ENCODE measurements around the gene SPTLC1.
"Not testable (repeated sequence)": the region's sequence is repeated elsewhere in the genome, so short reads cannot be mapped to it uniquely, and the experiment has no call there.

The SPTLC1 gene

DNA sequence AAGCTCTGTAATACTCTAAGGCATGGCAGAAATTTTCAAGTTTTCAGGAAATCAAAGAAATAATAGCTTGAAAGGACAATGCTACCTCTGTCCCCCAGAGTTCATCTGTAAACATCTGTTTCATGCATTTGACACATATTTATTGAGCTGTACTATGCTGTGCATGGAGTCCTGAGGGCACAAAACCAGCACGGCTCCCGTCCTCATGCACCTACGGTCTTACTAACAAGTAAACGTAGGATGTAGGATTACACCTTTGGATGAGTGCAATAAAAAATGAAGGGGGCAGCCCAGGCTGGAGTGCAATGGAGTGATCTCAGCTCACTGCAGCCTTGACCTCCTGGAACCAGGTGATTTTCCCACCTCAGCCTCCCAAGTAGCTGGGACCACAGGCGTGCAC, 81.9 kb downstream of the SPTLC1 start:
- no peak for DNase-seq

DNA sequence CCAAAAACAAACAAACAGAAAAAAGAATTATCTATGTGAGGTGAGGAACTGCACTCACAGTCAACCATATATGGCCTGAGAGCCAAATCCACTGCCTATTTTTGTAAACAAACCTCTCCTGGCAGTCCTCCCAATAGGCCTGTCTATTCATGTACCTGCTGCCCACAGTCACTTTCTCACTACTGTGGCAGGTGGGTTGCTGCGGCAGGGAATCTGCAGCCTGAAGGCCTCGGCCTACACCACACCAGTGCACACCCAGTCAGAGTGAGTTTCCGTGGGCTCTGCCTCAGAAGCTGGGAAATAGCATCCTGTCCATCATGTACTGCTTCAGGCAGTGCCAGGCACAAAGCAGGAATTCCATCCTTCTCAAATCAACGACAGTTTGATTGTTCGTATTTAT, 82.3 kb downstream of the SPTLC1 start:
- no peak for DNase-seq

DNA sequence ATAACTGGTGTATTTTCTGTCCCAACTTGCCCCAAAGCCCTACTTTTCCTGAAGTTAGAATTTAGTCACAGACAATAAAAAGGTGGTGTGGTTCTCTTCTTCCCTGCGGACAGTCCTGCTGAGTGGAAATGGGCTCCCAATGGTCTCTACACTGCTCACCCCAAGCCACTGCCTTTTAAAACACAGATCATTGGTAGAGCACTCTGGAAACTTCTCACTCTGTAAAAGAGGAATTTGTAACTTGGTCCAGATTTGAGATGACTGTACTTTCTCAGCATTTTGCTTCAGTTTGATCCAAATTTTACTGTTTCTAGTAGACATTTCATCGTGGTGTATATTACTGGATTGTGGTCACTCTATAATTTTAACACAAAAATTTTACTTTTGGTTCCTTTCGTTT, 84.8 kb downstream of the SPTLC1 start:
- DNase-seq, result no peak

DNA sequence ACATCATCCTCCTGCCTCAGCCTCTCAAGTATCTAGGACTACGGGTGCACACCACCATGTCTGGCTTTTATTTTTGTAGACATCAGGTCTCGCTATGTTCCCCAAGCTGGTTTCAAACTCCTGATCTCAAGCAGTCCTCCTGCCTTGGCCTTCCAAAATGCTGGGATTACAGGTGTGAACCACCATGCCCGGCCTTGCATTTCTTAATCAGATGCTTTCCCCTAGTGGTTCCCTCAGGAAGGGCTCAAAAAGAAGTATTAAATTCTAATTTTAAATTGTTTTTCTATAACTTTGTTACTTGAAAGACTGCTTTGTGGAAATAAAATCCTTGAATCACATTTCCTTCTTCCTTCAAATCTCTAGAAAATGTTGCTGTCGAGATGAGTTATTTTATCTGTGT, 85.7 kb downstream of the SPTLC1 start:
- no peak for DNase-seq

DNA sequence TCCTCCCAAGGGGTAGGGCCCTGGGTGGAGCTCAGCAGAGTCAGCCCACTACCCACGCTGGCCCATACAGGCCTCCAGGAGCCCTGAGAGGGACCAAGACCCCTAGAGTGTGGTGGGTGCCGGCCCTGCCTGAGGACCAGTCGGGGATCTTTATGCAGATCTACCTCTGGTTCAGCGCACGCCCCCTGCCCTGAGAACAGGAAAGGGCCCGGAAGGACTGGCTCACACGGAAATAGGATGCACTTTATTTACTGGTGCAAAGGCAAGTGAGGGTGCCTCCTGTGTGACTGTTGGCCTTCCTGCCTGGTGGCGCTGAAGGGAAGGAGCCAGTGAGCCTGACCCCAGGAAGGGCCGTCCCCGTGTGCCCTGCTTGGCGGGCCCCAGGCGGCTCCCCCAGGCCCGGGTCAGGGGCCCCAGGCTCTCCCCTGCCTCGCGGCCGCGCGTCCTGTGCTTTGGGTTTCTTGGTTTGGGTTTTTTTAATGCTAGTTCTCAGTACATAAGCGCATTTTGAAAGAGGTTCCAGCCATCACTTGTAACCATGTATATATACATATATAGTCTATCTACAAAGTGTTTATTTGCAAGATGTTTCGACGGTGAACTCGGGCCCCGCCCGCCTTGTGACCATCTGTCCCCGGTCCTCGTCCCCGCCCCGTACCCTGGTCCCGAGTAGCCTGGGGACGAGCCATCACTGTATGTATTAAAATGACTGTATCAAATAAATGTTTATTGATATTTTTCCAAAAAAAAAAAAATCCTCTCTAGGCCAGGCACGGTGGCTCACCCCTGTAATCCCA, 88.8 kb downstream of the SPTLC1 start:
- no peak for DNase-seq

DNA sequence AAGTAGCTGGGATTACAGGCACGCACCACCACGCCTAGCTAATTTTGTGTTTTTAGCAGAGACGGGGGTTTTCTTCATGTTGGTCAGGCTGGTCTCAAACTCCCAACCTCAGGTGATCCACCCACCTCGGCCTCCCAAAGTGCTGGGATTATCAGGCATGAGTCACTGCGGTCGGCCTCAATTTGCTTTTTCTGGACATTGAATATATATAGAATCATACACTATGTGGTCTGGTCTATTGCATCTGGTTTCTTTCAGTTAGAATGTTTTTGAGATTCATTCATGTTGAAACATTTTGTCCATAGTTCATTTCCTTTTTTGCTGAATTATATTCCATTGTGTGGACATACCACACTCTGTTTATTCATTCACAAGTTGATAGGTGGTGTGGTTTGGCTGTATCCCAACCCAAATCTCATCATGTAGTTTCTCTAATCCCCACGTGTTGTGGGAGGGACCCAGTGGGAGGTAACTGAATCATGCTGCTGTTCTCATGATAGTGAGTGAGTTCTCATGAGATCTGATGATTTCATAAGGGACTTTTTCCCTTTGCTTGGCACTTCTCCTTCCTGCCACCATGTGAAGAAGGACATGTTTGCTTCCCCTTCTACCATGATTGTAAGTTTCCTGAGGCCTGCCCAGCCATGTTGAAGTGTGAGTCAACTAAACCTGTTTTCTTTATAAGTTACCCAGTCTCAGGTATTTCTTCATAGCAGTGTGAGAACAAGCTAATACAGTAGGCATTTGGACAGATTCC, 93.2 kb downstream of the SPTLC1 start:
- DNase-seq, result not testable (repeated sequence)

DNA sequence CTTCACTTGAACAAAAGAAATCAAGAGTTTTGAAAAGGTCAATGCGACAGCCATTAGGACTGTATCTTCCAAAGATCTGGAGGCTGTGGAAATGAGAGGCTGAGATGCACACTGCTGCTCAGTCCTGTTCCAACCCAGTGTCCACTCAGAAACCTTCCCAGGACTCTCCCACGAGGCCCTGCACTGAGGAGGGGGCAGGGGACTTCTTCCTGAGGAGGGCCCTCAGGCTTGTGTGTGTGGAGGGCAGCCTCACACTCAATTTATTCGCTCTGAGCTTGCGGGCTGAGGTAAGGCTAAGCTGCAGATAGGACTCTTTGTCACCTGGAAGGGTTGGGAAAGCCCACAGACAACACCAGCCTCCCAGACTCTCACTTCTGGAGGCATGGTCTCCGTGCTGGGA, 95.6 kb downstream of the SPTLC1 start:
- no peak for DNase-seq

DNA sequence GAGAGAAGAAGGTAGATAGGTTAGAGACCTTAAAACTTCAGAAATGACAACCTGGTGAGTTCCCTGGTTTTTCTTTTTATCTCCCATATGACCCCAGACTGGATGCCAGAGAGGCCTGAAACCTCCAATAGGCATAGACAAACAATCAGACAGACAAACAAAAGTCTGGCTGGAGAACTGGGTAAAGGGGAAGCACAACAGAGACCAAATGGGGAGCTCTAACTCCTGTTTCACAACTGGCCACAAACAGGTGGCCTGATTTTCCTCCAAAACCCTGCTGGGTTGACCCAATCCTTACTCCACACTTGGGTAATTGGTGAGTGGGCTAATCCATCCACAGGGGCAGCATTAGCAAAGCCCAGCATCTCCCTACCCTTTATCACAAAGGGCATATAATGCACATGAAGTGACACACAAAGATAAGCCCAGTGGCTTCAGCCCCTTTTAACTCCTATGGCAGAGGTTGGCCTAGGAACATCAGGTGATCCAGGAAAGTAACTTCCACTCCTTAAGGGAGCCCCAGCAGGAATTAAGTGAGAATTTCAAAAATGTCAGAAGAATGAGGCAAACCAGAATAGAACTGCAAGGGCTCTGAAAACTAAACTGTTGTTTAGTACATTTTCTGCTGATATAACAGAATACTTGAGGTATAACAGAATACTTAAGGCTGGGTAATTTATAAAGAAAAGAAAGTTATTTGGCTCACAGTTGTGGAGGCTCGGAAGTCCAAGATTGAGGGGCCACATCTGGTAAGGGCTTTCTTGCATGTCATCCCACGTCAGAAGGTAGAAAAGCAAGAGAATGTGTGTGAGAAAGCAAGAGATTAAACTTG, 104.3 kb downstream of the SPTLC1 start:
- no peak for DNase-seq

DNA sequence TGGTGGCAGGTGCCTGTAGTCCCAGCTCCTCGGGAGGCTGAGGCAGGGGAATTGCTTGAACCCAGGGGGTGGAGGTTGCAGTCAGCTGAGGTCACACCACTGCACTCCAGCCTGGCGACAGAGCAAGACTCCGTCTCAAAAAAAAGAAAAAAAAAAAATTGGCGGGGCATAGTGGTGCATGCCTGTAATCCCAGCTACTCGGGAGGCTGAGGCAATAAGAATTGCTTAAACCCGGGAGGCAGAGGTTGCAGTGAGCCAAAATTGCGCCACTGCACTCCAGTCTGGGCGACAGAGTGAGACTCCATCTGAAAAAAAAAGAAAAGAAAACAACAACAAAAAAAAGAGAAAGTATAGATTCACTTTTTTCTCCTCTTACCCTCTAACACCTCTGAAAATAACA, 105.0 kb downstream of the SPTLC1 start:
- not testable (repeated sequence) for DNase-seq

DNA sequence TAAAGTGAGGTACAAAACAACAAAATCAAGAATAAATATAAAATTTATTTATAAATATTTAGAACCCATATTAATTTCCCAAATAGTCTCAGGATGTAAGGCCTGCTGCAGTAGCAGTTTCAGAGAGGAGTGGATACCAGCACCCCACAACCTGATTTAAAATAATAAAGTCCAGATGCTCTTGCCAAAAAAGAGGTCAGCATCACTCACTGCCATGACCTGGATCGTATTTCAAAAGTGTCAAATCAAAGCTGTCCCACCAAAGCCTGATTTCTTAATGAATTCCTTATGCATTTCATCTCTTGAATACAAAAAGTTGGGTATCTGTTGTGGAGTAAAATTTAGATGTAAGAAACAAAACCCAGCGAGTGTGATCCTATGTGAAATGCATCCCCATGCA, 107.2 kb downstream of the SPTLC1 start:
- no peak for DNase-seq

DNA sequence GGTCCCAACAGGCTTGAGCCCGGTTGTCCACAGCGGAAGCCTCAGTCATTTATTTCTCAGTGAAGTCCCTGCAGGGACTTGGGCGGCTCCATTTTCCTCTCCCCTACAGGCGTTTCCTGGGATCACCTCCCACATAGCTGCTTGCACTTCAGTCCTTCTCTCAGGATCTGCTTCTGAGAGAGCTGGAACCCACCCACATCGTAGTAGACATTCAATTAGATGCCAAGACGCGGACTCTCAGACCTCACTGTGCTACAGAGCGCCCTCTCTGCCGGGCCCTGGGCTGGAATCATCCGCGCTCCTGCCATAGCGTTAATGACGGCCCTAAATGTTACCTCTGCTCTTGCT, 111.2 kb downstream of the SPTLC1 start:
- DNase-seq, result no peak

DNA sequence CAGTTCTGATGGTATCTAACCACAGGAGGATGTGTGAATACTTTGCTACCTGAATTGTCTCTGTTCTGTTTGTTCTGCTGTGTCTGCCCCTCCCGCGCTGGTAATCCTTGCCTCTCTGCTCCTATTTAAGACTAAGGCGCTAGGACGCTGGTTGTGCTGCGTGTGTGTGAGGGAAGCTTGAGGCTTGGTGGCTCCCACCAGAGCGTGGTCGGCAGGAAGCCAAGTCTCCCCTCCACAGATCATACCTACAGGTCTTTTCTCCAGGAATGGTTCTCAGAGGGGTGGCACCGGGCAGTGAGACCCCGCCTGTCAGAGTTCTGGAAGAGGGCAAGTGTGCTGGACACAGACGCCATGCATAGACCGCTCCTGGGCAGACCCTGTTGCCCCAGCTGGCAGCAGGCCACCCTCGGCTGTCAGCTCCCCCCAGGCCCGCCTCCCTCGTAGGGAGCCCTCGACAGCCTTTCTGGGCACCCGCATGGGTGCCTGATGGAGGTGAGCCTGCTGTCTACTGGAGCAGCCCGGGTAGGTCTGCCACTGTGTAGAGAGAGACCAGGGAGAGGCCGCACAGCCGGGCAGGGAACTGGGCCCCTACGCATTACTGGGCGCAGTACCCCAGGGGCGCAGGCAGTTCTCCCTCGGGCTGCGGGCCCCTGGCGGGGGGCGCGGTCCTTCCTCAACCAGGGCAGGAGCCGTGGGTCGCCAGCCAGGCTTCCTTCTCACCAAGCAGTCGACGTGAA, 111.7 kb downstream of the SPTLC1 start:
- no peak for DNase-seq

DNA sequence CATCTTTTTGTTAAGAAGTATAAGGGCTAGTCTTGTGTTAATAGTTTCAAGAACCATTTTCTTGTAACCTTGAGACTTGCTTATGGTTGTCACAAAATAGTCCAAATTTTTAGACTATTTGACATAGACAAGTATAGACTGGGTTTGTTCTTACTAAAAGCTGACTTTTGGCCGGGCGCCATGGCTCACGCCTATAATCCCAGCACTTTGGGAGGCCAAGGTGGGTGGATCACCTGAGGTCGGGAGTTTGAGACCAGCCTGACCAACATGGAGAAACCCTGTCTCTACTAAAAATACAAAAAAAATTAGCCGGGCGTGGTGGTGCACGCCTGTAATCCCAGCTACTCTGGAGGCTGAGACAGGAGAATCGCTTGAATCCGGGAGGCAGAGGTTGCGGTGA, 113.3 kb downstream of the SPTLC1 start:
- not testable (repeated sequence) for DNase-seq

DNA sequence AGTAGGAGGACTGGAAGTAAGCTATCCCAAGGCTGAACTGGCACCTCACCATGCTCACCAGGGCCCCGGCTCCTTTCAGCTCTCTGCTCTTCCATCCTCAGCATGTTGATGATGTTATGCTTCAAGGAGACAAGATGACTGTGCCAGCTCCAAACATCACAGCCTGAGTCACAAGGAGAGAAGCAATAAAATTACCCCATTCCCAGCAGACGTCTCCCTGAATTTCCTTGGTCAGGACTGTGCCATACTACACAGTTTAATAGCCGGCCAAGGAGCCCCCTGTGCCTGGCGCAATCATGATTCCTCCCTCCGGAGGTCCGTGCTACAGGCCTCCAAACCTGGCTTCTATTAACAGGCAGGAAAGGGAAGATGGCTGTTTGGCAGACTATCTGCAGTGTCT, 114.0 kb downstream of the SPTLC1 start:
- no peak for DNase-seq

DNA sequence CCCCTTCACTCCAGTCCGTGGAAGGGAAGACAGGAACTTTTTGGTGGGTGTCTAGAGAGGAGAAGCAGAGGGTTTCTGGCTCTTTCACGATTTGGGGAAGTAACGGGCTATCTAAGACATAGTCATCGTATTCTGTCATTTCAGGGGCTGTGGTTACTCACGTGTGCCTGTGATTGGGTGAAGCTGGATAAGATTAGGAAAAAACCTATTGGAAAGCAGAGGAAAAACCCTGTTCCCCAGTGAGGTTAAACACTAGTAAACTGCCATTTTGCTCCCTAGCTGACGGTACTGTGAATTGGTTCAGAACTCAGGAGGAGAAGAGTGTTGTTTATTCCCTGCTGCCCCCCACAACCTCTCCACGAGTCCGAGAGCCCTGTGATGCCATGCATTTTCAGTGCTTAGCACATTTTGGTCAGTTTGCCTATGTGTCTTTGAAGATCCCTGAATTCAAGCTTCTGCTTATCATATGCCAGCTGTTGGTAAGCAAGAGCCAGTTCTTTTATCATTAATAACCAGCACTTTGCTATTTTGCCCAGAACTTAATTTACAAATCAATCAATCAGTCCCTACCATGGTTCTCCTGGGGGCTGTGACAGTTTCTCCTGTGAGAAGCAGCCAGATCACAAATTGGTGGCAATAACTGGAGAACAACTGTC, 120.1 kb downstream of the SPTLC1 start:
- no peak for DNase-seq

DNA sequence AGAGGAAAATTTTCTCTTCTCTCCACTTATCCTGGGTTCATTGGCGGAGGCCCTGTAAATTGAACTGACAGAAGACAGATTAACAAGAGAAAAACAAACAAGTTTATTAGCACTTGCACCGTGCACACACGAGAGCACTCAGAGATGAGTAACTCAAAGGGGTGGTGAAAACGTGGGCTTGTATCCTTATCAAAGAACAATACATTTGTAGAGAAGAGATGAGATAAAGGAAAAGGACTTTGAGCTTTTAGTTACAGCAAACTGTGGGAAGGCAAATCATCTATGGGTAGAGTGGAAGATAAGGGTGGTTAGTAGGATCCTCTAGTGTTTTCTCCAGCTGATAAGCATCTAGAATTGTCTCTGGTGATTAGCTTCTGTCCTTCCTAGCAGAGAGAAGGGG, 120.8 kb downstream of the SPTLC1 start:
- no peak for DNase-seq

DNA sequence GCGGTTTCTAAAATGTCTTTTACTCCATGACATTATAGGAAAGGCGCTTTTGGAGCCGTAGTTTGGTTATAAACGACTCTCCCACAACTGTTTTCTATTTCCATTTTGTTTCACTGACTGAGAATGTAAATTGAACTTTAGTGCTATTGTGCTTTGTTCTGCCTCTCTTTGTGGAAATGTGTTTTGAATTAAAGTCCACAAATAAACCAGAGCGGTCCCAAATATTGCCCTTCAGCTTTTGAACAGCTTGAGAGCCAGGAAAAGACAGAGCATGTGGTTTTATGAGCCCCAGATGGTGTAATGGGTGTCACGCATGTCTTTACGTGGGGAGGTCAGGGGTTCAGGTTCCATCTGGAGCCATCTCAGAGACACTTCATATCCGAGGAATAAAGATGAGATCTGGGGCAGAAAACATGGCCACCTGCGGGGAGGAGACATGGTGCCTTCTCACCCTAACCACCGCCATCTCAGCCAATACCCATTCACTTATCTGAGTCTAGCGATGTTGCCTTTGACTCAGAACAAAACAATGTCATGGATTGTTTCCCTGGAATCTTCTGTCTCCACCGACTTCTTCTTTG, 122.7 kb downstream of the SPTLC1 start:
- no peak for DNase-seq

DNA sequence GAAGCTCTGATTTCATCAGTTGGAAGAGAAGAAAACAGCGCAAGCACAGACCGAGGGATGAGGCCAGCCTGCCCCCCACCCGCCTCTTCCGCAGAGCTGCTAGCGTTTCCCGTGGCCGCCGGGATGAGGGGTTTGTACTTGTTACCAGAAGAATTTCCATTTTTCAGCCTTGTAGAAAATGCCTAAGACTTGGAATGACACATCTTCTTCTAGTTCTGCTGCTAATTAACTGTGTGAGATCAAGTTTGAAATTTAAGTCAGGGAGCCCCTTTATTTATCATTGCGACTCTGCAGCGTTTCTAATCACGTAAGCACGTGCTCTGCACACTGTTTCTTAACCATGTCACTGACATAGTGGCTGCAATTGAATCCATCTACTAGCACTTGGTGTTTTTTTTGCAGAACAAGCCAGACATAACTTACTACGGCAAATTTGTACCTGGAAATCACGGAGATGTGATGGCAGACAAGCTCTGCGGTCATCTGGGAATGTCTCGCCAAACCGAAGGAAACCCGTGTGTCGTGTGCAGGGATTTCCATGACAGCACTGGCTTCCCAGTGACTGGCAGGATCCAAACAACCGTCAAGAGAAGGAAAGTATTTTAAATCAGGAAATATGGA, 123.4 kb downstream of the SPTLC1 start:
- DNase-seq, result no peak

DNA sequence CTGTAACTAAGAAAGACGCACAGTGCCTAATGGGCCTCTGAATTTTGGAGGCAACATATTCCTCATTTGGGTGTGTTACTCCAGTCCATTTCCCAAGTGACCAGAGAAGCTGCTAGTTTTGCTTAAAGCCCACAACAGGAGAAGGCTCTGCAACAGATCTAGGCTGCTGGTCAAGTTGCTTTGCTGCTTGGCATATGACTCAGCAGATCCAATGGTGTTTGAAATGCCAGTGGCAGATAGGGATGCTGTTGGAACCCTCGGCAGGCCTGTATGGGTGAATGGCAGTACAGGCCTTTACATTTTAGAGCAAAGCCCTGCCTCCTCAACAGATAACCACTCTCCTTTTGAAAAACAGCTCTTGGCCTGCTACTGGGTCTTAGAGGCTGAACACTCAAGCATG, 129.0 kb downstream of the SPTLC1 start:
- no peak for DNase-seq

DNA sequence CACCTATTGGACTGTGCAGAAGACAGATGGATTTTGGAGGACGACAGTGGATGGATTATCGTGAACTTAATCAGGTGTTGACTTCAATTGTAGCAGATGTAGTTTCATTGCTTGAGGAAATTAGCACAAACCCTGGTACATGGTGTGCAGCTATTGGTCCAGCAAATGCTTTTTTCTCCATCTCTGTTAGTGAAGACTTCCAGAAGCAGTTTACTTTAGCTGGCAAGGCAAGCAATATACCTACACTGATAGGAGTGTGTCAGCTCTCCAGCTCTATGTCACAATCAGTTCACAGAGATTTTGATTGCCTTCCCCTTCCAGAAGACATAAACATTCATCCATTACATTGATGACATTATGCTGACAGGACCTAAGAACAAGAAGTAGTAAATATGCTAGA, 129.5 kb downstream of the SPTLC1 start:
- DNase-seq, result no peak

Data from amygdala (tissue), 56 donors.